ENCODE measurements around the gene CALR.
A peak's percentile ranks its signal among the peaks of the same experiment; 100 is the strongest.
"Not testable (repeated sequence)": the region's sequence is repeated elsewhere in the genome, so short reads cannot be mapped to it uniquely, and the experiment has no call there.

Gene CALR

GRCh38 chr19:12935071-12935470 is 3.3 kb upstream of the CALR start:
- DNase-seq: no peak

GRCh38 chr19:12936582-12936981 is 1.8 kb upstream of the CALR start:
- no peak for DNase-seq

- no peak for DNase-seq
Measured at GRCh38 chr19:12937093-12937926, 1.1 kb upstream of the CALR start.

- no peak for DNase-seq
Measured at GRCh38 chr19:12938779-12939601, 581 bp downstream of the CALR start.

DNA sequence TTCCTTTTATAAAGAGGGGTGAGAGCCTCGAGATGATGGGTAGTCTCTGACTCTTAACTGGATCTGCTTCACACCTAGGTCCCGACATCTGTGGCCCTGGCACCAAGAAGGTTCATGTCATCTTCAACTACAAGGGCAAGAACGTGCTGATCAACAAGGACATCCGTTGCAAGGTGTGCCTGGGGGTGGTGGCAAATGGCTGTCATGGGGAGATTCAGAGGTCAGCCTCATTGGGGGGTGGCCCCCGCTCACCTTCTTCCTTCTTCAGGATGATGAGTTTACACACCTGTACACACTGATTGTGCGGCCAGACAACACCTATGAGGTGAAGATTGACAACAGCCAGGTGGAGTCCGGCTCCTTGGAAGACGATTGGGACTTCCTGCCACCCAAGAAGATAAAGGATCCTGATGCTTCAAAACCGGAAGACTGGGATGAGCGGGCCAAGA is 1.6 kb downstream of the CALR start:
- no peak for DNase-seq

- DNase-seq: no peak
Measured at GRCh38 chr19:12940897-12941296, 2.5 kb downstream of the CALR start.

GRCh38 chr19:12943437-12944044 is 5.1 kb downstream of the CALR start:
- no peak for DNase-seq

GRCh38 chr19:12944104-12944674 is 5.8 kb downstream of the CALR start:
- no peak for DNase-seq

- peak; percentile 93 for DNase-seq
Measured at GRCh38 chr19:12945479-12946091, 7.2 kb downstream of the CALR start, which contains the start of gene RAD23A. Gene RAD23A (plus strand): TSS chr19:12945862. CDS start chr19:12945949, 87 bp downstream.

DNA sequence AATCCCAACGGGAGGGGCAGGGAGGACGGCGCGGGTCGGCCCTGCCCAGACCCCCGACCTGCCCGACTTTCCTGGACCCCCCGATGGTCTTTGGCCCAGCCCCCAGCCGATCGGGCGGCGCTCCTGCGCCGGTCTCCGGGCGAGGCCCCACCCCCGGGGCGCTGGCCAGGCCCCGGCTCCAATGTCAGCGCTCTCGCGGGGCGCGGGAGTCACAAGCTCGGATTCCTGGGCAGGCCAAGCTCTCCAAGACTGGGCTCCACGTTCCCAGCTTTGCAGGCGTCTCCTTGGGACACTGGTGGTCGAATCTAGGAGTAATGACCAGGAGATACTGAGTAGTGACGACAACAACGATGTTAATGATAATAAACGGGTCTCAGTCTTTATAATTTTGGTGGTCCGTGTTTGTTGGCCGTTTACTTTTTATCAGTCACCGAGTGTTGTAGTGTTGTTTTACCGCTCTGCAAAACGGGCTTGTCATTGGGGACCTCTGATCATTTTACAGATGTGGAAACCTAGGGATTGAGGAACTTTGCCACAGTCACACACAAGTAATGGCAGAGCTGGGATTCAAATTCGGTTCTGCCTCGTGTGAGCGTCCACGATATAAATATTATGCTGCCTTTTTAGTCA is 7.8 kb downstream of the CALR start:
- no peak for DNase-seq

- no peak for DNase-seq
Measured at GRCh38 chr19:12946731-12947496, 8.5 kb downstream of the CALR start.

DNA sequence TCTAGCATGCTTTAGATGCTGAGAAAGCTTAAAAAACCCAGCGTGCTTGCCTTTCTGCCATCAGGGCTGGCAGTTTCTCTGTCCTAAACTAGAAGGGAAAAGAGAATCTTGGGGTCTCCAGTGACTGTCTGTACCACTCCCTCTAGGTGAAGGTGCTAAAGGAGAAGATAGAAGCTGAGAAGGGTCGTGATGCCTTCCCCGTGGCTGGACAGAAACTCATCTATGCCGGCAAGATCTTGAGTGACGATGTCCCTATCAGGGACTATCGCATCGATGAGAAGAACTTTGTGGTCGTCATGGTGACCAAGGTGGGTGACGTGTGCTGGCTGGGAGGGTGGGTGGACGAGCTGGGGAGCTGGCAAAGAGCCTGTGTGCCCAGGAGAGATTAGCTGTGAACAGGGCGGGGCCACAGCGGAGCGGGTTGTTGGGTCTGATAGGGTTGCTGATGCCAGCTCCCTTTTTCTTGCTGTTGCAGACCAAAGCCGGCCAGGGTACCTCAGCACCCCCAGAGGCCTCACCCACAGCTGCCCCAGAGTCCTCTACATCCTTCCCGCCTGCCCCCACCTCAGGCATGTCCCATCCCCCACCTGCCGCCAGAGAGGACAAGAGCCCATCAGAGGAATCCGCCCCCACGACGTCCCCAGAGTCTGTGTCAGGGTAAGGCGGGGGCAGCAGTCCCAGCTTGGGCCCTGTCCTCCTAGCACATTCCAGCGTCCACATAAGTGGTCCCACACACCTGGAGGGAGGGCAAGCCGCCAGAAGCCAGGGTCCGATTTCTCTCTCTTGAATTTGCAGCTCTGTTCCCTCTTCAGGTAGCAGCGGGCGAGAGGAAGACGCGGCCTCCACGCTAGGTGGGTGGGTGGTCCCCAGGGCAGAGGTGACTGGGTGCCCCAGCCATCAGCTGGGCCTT is 9.5 kb downstream of the CALR start:
- DNase-seq: no peak

- no peak for DNase-seq
Measured at GRCh38 chr19:12948612-12949362, 10.4 kb downstream of the CALR start.

- DNase-seq: no peak
Measured at GRCh38 chr19:12949363-12950283, 11.2 kb downstream of the CALR start.

DNA sequence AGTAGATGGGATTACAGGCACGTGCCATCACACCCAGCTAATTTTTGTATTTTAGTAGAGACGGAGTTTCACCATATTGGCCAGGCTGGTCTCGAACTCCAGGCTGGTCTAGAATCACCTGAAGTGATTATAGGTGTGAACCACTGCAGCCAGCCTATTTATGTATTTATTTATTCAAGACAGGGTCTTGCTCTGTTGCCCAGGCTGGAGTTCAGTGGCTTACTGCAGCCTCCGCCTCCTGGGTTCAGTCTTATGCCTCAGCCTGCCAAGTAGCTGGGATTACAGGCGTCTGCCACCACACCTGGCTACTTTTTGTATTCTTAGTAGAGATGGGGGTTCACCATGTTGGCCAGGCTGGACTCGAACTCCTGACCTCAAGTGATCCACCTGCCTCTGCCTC is 13.6 kb downstream of the CALR start:
- DNase-seq: not testable (repeated sequence)

GRCh38 chr19:12952488-12953137 is 14.2 kb downstream of the CALR start:
- no peak for DNase-seq

DNA sequence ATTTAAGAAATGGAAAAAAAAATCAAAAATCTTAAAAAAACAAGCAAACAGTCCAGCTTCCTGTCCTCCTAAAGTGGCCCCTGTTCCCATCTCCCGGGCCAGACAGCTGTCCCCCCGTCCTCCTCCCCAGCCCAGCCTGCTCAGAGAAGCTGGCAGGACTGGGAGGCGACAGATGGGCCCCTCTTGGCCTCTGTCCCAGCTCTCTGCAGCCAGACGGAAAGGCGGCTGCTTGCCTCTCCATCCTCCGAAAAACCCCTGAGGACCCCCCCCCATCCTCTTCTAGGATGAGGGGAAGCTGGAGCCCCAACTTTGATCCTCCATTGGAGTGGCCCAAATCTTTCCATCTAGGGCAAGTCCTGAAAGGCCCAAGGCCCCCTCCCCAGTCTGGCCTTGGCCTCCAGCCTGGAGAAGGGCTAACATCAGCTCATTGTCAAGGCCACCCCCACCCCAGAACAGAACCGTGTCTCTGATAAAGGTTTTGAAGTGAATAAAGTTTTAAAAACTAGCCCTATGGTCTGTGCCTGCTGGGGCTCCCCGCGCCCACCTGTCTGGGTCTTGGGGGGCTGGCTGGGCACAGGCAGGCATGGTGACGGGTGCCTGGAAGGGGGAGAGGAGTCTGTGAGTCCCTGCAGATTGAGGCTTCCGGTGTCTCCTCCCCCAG is 14.9 kb downstream of the CALR start:
- DNase-seq: no peak
